Cardiac septum (tissue), 1 donor: ENCODE measurements around the gene LRBA. TPM values are rescaled to one million over a fixed set of nuclear protein-coding genes. Genes with fewer than 3 reads are reported as not detected.

Source experiments
- total RNA-seq: library from RNA; stranded (reverse); fragmentation: NEBNext Ultra II Directional; extraction: Animal tissue kit (Norgen Biotek cat#: 25700); gene quantifications from one replicate; pipeline ENCODE4 v1.2.1, GENCODE V29; 2021
- donor health status: DM: no; HTN: no; CAD: no.

The LRBA gene
- total RNA-seq, 1 donor from 2014 or later: 22.7 TPM

Other genes starting within 250 kb of the LRBA start
- 807 TPM for gene RPS3A, start 84.3 kb upstream of the LRBA start, total RNA-seq